ENCODE results near the gene LRRC3B. TPM values are rescaled to one million over a fixed set of nuclear protein-coding genes. Genes with fewer than 3 reads are reported as not detected.

LRRC3B gene
- total and polyA plus RNA-seq, 8 donors = 0.20 to 2.9 (median 1.2) TPM; not detected in 3

GRCh38 chr3:26639339-26639738, 16.8 kb downstream of the LRRC3B start:
- H3K27me3 ChIP-seq = no peaks in the 10 kb centered on the region
- intact Hi-C loops (cut with DNase I; ENCODE audit: low total_unique reads) = no loop called here

GRCh38 chr3:26647078-26647477, 24.5 kb downstream of the LRRC3B start:
- no peaks in the 10 kb centered on the region for H3K9me3 ChIP-seq
- no peaks in the 10 kb centered on the region for H3K36me3 ChIP-seq
- intact Hi-C loops (cut with DNase I; ENCODE audit: low total_unique reads) = no loop called here
- no peak overlapping the region for H3K27ac ChIP-seq
- TF ChIP-seq POLR2A (IDR thresholded peaks at IDR 0.05) (no peak), EP300 (IDR thresholded peaks at IDR 0.05) (no peak), CTCF (IDR thresholded peaks at IDR 0.05) (no peak), POLR2AphosphoS5 (IDR thresholded peaks at IDR 0.05) (no peak)
- H3K4me3 ChIP-seq = no peak overlapping the region
- H3K27me3 ChIP-seq = no peaks in the 10 kb centered on the region
- 67 to 77% (median 70%) methylated on average over 3 of the region's 3 CpGs for WGBS, 5 donors
- DNase-seq = no peak
- H3K4me1 ChIP-seq = no peaks in the 10 kb centered on the region

More at GRCh38 chr3:26639339-26639738, 16.8 kb downstream of the LRRC3B start:
- no peak overlapping the region for H3K4me3 ChIP-seq
- DNase-seq = no peak
- no peak overlapping the region for H3K27ac ChIP-seq
- TF ChIP-seq POLR2AphosphoS5 (IDR thresholded peaks at IDR 0.05) = no peak
- TF ChIP-seq POLR2A (IDR thresholded peaks at IDR 0.05) = no peak
- no peak for TF ChIP-seq CTCF (IDR thresholded peaks at IDR 0.05)
- TF ChIP-seq EP300 (IDR thresholded peaks at IDR 0.05) = no peak
- H3K36me3 ChIP-seq = no peaks in the 10 kb centered on the region
- H3K9me3 ChIP-seq = no peaks in the 10 kb centered on the region
- no peaks in the 10 kb centered on the region for H3K4me1 ChIP-seq
- 84 to 90% (median 89%) methylated on average over 2 of the region's 2 CpGs for WGBS, 5 donors

- H3K27me3 ChIP-seq = no peaks in the 10 kb centered on the region
- no peak for TF ChIP-seq CTCF (IDR thresholded peaks at IDR 0.05)
- no peak for TF ChIP-seq POLR2AphosphoS5 (IDR thresholded peaks at IDR 0.05)
- no peak for TF ChIP-seq EP300 (IDR thresholded peaks at IDR 0.05)
- no peak for TF ChIP-seq POLR2A (IDR thresholded peaks at IDR 0.05)
- H3K4me3 ChIP-seq = no peak overlapping the region
- H3K4me1 ChIP-seq = no peaks in the 10 kb centered on the region
- WGBS, 5 donors = 74 to 87% (median 79%) methylated on average over 2 of the region's 2 CpGs
- no peak for DNase-seq
- H3K9me3 ChIP-seq = no peaks in the 10 kb centered on the region
- no peaks in the 10 kb centered on the region for H3K36me3 ChIP-seq
- intact Hi-C loops (cut with DNase I; ENCODE audit: low total_unique reads) = no loop called here
- H3K27ac ChIP-seq = no peak overlapping the region
Measured at GRCh38 chr3:26648461-26648860, 25.9 kb downstream of the LRRC3B start.

GRCh38 chr3:26652164-26652563, 29.6 kb downstream of the LRRC3B start:
- Histone ChIP-seq H3K27me3 (no peaks in the 10 kb centered on the region), H3K27ac (no peak overlapping the region), H3K9me3 (no peaks in the 10 kb centered on the region), H3K4me3 (no peak overlapping the region), H3K4me1 (peaks cover 0 to 4% (median 0%) of the 10 kb centered on the region in 4 donors), H3K36me3 (no peaks in the 10 kb centered on the region)
- WGBS, 5 donors = 47 to 81% (median 75%) methylated on average over 5 of the region's 5 CpGs
- TF ChIP-seq POLR2A (IDR thresholded peaks at IDR 0.05) (no peak), EP300 (IDR thresholded peaks at IDR 0.05) (no peak), POLR2AphosphoS5 (IDR thresholded peaks at IDR 0.05) (no peak), CTCF (IDR thresholded peaks at IDR 0.05) (no peak)
- intact Hi-C loops (cut with DNase I; ENCODE audit: low total_unique reads) = no loop called here
- peak in 1 of 2 donors; percentile 57 for DNase-seq

Measured in stomach (tissue), 9 donors.